GM18505 (cell line): Measurements from ENCODE around the gene DNM1.
"Not testable (repeated sequence)": the region's sequence is repeated elsewhere in the genome, so short reads cannot be mapped to it uniquely, and the experiment has no call there.

Experiments used
- ATAC-seq: cut with Tn5 transposase; IDR thresholded peaks from one replicate; pipeline ENCODE4 v1.9.1; 2021; ENCODE audit not compliant: unreplicated experiment
- POLR2A ChIP-seq: IDR thresholded peaks from 4 replicates; pipeline ENCODE4 v1.6.1; 2011; ENCODE audit warnings: borderline replicate concordance; ENCODE audit not compliant: insufficient read depth, insufficient read length; ENCODE audit errors: extremely low read depth

DNM1 gene

GRCh38 chr9:128164307-128164885 is 38.8 kb upstream of the DNM1 start:
- ATAC-seq: no peak
- TF ChIP-seq POLR2A: no peak

- ATAC-seq: no peak
- no peak for TF ChIP-seq POLR2A
Measured at GRCh38 chr9:128166169-128166568, 37.0 kb upstream of the DNM1 start.

- TF ChIP-seq POLR2A: no peak
- ATAC-seq: no peak
Measured at GRCh38 chr9:128167209-128167608, 36.0 kb upstream of the DNM1 start.

- ATAC-seq: no peak
- no peak for TF ChIP-seq POLR2A
Measured at GRCh38 chr9:128168731-128169308, 34.4 kb upstream of the DNM1 start.

- TF ChIP-seq POLR2A: no peak
- no peak for ATAC-seq
Measured at GRCh38 chr9:128169492-128169891, 33.7 kb upstream of the DNM1 start.

GRCh38 chr9:128169925-128170324 is 33.3 kb upstream of the DNM1 start:
- TF ChIP-seq POLR2A: no peak
- ATAC-seq: no peak

- ATAC-seq: no peak
- TF ChIP-seq POLR2A: no peak
Measured at GRCh38 chr9:128174062-128174461, 29.1 kb upstream of the DNM1 start.

GRCh38 chr9:128175102-128175563 is 28.0 kb upstream of the DNM1 start:
- TF ChIP-seq POLR2A: no peak
- no peak for ATAC-seq

- TF ChIP-seq POLR2A: no peak
- no peak for ATAC-seq
Measured at GRCh38 chr9:128175726-128176125, 27.5 kb upstream of the DNM1 start.

- TF ChIP-seq POLR2A: no peak
- no peak for ATAC-seq
Measured at GRCh38 chr9:128178806-128179431, 24.3 kb upstream of the DNM1 start.

- TF ChIP-seq POLR2A: no peak
- no peak for ATAC-seq
Measured at GRCh38 chr9:128180001-128180400, 23.2 kb upstream of the DNM1 start.

GRCh38 chr9:128180447-128180846 is 22.7 kb upstream of the DNM1 start:
- no peak for TF ChIP-seq POLR2A
- no peak for ATAC-seq

- ATAC-seq: not testable (repeated sequence)
Measured at GRCh38 chr9:128181480-128181879, 21.7 kb upstream of the DNM1 start.

GRCh38 chr9:128182893-128183588 is 20.1 kb upstream of the DNM1 start:
- no peak for TF ChIP-seq POLR2A
- ATAC-seq: no peak
